Astrocyte (in vitro differentiated cells and primary cell): ENCODE data around the gene CYP4B1.
"Not testable (repeated sequence)": the region's sequence is repeated elsewhere in the genome, so short reads cannot be mapped to it uniquely, and the experiment has no call there.

Experiments
- EZH2 ChIP-seq: IDR thresholded peaks from 2 replicates; pipeline ENCODE4 v1.6.1; 2012; ENCODE audit warnings: mild to moderate bottlenecking, low read length, inconsistent platforms; ENCODE audit not compliant: insufficient read depth
- TF ChIP-seq, protein P1 (sequence below): IDR thresholded peaks from 2 replicates; pipeline ENCODE4 v1.5.1; 2011; ENCODE audit warnings: low read depth, mild to moderate bottlenecking, inconsistent platforms, low read length, moderate library complexity; ENCODE audit not compliant: insufficient read depth

- TF ChIP-seq, protein P1, sequence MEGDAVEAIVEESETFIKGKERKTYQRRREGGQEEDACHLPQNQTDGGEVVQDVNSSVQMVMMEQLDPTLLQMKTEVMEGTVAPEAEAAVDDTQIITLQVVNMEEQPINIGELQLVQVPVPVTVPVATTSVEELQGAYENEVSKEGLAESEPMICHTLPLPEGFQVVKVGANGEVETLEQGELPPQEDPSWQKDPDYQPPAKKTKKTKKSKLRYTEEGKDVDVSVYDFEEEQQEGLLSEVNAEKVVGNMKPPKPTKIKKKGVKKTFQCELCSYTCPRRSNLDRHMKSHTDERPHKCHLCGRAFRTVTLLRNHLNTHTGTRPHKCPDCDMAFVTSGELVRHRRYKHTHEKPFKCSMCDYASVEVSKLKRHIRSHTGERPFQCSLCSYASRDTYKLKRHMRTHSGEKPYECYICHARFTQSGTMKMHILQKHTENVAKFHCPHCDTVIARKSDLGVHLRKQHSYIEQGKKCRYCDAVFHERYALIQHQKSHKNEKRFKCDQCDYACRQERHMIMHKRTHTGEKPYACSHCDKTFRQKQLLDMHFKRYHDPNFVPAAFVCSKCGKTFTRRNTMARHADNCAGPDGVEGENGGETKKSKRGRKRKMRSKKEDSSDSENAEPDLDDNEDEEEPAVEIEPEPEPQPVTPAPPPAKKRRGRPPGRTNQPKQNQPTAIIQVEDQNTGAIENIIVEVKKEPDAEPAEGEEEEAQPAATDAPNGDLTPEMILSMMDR, result not testable (repeated sequence)
- not testable (repeated sequence) for TF ChIP-seq EZH2
Measured at GRCh38 chr1:46846386-46846785, 47.5 kb downstream of the CYP4B1 start.
